Measurements from ENCODE around the gene SLC6A6.

DNA sequence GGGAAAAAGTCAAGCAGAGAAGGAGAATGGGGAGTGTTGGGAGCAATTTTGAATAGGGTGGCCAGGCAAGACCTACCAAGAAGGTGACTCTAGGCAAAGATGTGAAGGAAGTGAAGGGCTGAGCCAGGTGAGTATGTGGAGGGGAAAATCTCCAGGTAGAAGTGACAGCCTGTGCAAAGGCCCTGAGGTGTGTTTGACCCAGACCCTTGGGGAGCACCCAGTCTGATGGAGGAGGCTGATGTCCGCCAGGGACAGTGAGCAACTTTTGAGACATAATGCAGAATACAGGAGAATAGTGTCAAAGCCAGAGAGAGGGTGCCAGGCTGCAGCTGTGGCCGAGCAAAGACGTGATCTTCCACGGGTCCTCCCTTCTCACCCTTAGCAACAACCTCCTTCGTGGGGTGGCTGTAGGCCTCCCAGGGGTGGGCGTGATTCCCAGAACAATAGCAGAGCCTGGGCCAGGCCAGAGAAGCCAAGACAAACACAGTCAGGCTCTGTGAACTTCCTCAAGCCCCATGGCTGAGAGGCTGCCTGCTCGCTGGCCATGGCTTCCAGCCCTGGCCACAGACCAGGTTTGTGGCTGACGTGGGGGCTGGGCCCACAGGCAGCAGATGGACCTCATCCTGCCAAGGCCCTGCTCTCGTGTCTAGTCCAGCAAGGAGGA, 58.1 kb downstream of the SLC6A6 start:
- no peak for TF ChIP-seq POLR2A (IDR thresholded peaks at IDR 0.05)
- TF ChIP-seq, protein P1, sequence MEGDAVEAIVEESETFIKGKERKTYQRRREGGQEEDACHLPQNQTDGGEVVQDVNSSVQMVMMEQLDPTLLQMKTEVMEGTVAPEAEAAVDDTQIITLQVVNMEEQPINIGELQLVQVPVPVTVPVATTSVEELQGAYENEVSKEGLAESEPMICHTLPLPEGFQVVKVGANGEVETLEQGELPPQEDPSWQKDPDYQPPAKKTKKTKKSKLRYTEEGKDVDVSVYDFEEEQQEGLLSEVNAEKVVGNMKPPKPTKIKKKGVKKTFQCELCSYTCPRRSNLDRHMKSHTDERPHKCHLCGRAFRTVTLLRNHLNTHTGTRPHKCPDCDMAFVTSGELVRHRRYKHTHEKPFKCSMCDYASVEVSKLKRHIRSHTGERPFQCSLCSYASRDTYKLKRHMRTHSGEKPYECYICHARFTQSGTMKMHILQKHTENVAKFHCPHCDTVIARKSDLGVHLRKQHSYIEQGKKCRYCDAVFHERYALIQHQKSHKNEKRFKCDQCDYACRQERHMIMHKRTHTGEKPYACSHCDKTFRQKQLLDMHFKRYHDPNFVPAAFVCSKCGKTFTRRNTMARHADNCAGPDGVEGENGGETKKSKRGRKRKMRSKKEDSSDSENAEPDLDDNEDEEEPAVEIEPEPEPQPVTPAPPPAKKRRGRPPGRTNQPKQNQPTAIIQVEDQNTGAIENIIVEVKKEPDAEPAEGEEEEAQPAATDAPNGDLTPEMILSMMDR (IDR thresholded peaks at IDR 0.05): no peak
- peak; percentile 39 to 69 (median 60) for TF ChIP-seq POLR2AphosphoS5 (IDR thresholded peaks at IDR 0.05)

All from breast epithelium (tissue), 3 donors.